ENCODE measurements around the gene ZNF644.
"Not testable (repeated sequence)": the region's sequence is repeated elsewhere in the genome, so short reads cannot be mapped to it uniquely, and the experiment has no call there.

The ZNF644 gene

GRCh38 chr1:90919190-90919719, 102.6 kb downstream of the ZNF644 start:
- H4K20me1 ChIP-seq (ENCODE audit: insufficient read depth) = 0 out of 2 replicates have a peak, but pooled peaks cover 16% of the 10 kb centered on the region
- H3K79me2 ChIP-seq (ENCODE audit: insufficient read depth, low read depth) = peaks cover 35% of the 10 kb centered on the region
- TF ChIP-seq CTCF (conservative IDR thresholded peaks at IDR 0.05; ENCODE audit: low read depth, low read length) = no peak
- no peak overlapping the region for H3K9ac ChIP-seq
- no peak overlapping the region for H3K27ac ChIP-seq
- no peak overlapping the region for H3K4me3 ChIP-seq (IDR thresholded peaks at IDR 0.05; ENCODE audit: insufficient read depth, low read depth, low read length)
- H3K4me1 ChIP-seq (ENCODE audit: low read depth, poor library complexity, severe bottlenecking) = peaks cover 51% of the 10 kb centered on the region
- H3K4me2 ChIP-seq = peak overlapping the region; percentile 40
- no peak overlapping the region for H2AFZ ChIP-seq (ENCODE audit: low read depth)
- no peaks in the 10 kb centered on the region for H3K27me3 ChIP-seq (ENCODE audit: insufficient read depth, low read depth)
- H3K36me3 ChIP-seq (ENCODE audit: insufficient read depth) = no peaks in the 10 kb centered on the region; the same call in 1 of the 2 replicates

GRCh38 chr1:90911353-90911752, 110.5 kb downstream of the ZNF644 start:
- Histone ChIP-seq H3K79me2 (ENCODE audit: insufficient read depth, low read depth) (no peaks in the 10 kb centered on the region), H2AFZ (ENCODE audit: low read depth) (no peak overlapping the region), H3K36me3 (ENCODE audit: insufficient read depth) (no peaks in the 10 kb centered on the region), H3K27me3 (ENCODE audit: insufficient read depth, low read depth) (no peaks in the 10 kb centered on the region), H3K4me2 (no peak overlapping the region), H3K4me3 (IDR thresholded peaks at IDR 0.05; ENCODE audit: insufficient read depth, low read depth, low read length) (no peak overlapping the region), H4K20me1 (ENCODE audit: insufficient read depth) (no peaks in the 10 kb centered on the region), H3K4me1 (ENCODE audit: low read depth, poor library complexity, severe bottlenecking) (no peaks in the 10 kb centered on the region), H3K27ac (no peak overlapping the region), H3K9ac (no peak overlapping the region)
- no peak for TF ChIP-seq CTCF (conservative IDR thresholded peaks at IDR 0.05; ENCODE audit: low read depth, low read length)

- H3K4me3 ChIP-seq (IDR thresholded peaks at IDR 0.05; ENCODE audit: insufficient read depth, low read depth, low read length) = no peak overlapping the region
- H3K27me3 ChIP-seq (ENCODE audit: insufficient read depth, low read depth) = no peaks in the 10 kb centered on the region
- TF ChIP-seq CTCF (conservative IDR thresholded peaks at IDR 0.05; ENCODE audit: low read depth, low read length) = no peak
- no peaks in the 10 kb centered on the region for H3K79me2 ChIP-seq (ENCODE audit: insufficient read depth, low read depth)
- no peaks in the 10 kb centered on the region for H3K4me1 ChIP-seq (ENCODE audit: low read depth, poor library complexity, severe bottlenecking)
- H4K20me1 ChIP-seq (ENCODE audit: insufficient read depth) = no peaks in the 10 kb centered on the region
- no peak overlapping the region for H2AFZ ChIP-seq (ENCODE audit: low read depth)
- H3K4me2 ChIP-seq = no peak overlapping the region
- H3K9ac ChIP-seq = no peak overlapping the region
- H3K36me3 ChIP-seq (ENCODE audit: insufficient read depth) = no peaks in the 10 kb centered on the region
- H3K27ac ChIP-seq = no peak overlapping the region
These were observed 119.2 kb downstream of the ZNF644 start for GRCh38 chr1:90902672-90903071.

- Histone ChIP-seq H3K9ac (no peak overlapping the region), H3K27me3 (ENCODE audit: insufficient read depth, low read depth) (no peaks in the 10 kb centered on the region), H3K79me2 (ENCODE audit: insufficient read depth, low read depth) (no peaks in the 10 kb centered on the region), H3K4me1 (ENCODE audit: low read depth, poor library complexity, severe bottlenecking) (no peaks in the 10 kb centered on the region), H3K4me2 (no peak overlapping the region), H3K27ac (no peak overlapping the region), H4K20me1 (ENCODE audit: insufficient read depth) (no peaks in the 10 kb centered on the region), H3K4me3 (IDR thresholded peaks at IDR 0.05; ENCODE audit: insufficient read depth, low read depth, low read length) (no peak overlapping the region), H2AFZ (ENCODE audit: low read depth) (no peak overlapping the region), H3K36me3 (ENCODE audit: insufficient read depth) (no peaks in the 10 kb centered on the region)
- TF ChIP-seq CTCF (conservative IDR thresholded peaks at IDR 0.05; ENCODE audit: low read depth, low read length) = no peak
These were observed 122.6 kb downstream of the ZNF644 start for GRCh38 chr1:90899263-90899662.

GRCh38 chr1:90893679-90894078, 128.2 kb downstream of the ZNF644 start:
- not testable (repeated sequence) for H3K4me2 ChIP-seq

GRCh38 chr1:90892884-90893283, 129.0 kb downstream of the ZNF644 start:
- not testable (repeated sequence) for H3K4me1 ChIP-seq (ENCODE audit: low read depth, poor library complexity, severe bottlenecking); H3K27ac ChIP-seq; H3K79me2 ChIP-seq (ENCODE audit: insufficient read depth, low read depth); H3K9ac ChIP-seq; H3K4me3 ChIP-seq (IDR thresholded peaks at IDR 0.05; ENCODE audit: insufficient read depth, low read depth, low read length); H2AFZ ChIP-seq (ENCODE audit: low read depth); H4K20me1 ChIP-seq (ENCODE audit: insufficient read depth); H3K27me3 ChIP-seq (ENCODE audit: insufficient read depth, low read depth); H3K4me2 ChIP-seq; H3K36me3 ChIP-seq (ENCODE audit: insufficient read depth)

More at GRCh38 chr1:90893679-90894078, 128.2 kb downstream of the ZNF644 start:
- H3K27me3 ChIP-seq (ENCODE audit: insufficient read depth, low read depth); H3K4me3 ChIP-seq (IDR thresholded peaks at IDR 0.05; ENCODE audit: insufficient read depth, low read depth, low read length); H4K20me1 ChIP-seq (ENCODE audit: insufficient read depth); H2AFZ ChIP-seq (ENCODE audit: low read depth); H3K27ac ChIP-seq; H3K36me3 ChIP-seq (ENCODE audit: insufficient read depth); H3K79me2 ChIP-seq (ENCODE audit: insufficient read depth, low read depth); H3K9ac ChIP-seq; H3K4me1 ChIP-seq (ENCODE audit: low read depth, poor library complexity, severe bottlenecking): not testable (repeated sequence)

GRCh38 chr1:90892196-90892595, 129.6 kb downstream of the ZNF644 start:
- not testable (repeated sequence) for H3K4me1 ChIP-seq (ENCODE audit: low read depth, poor library complexity, severe bottlenecking); H3K27ac ChIP-seq; H3K36me3 ChIP-seq (ENCODE audit: insufficient read depth); H3K4me3 ChIP-seq (IDR thresholded peaks at IDR 0.05; ENCODE audit: insufficient read depth, low read depth, low read length); H4K20me1 ChIP-seq (ENCODE audit: insufficient read depth); H3K27me3 ChIP-seq (ENCODE audit: insufficient read depth, low read depth); H3K79me2 ChIP-seq (ENCODE audit: insufficient read depth, low read depth); H2AFZ ChIP-seq (ENCODE audit: low read depth); H3K9ac ChIP-seq; H3K4me2 ChIP-seq

Measured in KMS-11 (cell line).